ENCODE data around the gene RAD9A. TPM values are rescaled to one million over a fixed set of nuclear protein-coding genes. Genes with fewer than 3 reads are reported as not detected.

The RAD9A gene
- total RNA-seq, 1 donor from 2014 or later = 10.4 TPM

GRCh38 chr11:67370351-67371076 is 21.3 kb upstream of the RAD9A start:
- Histone ChIP-seq H2AFZ (replicated peaks) (no peak overlapping the region), H3K27ac (no peak overlapping the region), H3K36me3 (no peaks in the 10 kb centered on the region), H3K9me3 (ENCODE audit: low read depth) (no peaks in the 10 kb centered on the region), H3K79me2 (ENCODE audit: low read depth) (no peaks in the 10 kb centered on the region), H4K20me1 (ENCODE audit: low read depth) (peaks cover 16% of the 10 kb centered on the region), H3K27me3 (peaks cover 59% of the 10 kb centered on the region), H3F3A (ENCODE audit: low read depth) (peaks cover 32% of the 10 kb centered on the region), H3K9ac (no peak overlapping the region), H3K4me1 (peaks cover 40% of the 10 kb centered on the region), H3K4me3 (no peak overlapping the region), H3K4me2 (peak overlapping the region; percentile 24)
- Mint-ChIP-seq H3K36me3 (no peaks in the 10 kb centered on the region), H3K4me1 (peaks cover 37% of the 10 kb centered on the region), H3K9me3 (no peaks in the 10 kb centered on the region), H3K27me3 (ENCODE audit: insufficient read depth, low read depth) (peaks cover 19% of the 10 kb centered on the region), H3K27ac (no peak overlapping the region), H3K4me3 (no peak overlapping the region)
- TF ChIP-seq CTCF (IDR thresholded peaks at IDR 0.05) = no peak
- TF ChIP-seq EZH2phosphoT487 (IDR thresholded peaks at IDR 0.05) = no peak
- no peak for TF ChIP-seq EZH2 (IDR thresholded peaks at IDR 0.05)
- DNase-seq (ENCODE audit: low spot score) = peak; percentile 53

DNA sequence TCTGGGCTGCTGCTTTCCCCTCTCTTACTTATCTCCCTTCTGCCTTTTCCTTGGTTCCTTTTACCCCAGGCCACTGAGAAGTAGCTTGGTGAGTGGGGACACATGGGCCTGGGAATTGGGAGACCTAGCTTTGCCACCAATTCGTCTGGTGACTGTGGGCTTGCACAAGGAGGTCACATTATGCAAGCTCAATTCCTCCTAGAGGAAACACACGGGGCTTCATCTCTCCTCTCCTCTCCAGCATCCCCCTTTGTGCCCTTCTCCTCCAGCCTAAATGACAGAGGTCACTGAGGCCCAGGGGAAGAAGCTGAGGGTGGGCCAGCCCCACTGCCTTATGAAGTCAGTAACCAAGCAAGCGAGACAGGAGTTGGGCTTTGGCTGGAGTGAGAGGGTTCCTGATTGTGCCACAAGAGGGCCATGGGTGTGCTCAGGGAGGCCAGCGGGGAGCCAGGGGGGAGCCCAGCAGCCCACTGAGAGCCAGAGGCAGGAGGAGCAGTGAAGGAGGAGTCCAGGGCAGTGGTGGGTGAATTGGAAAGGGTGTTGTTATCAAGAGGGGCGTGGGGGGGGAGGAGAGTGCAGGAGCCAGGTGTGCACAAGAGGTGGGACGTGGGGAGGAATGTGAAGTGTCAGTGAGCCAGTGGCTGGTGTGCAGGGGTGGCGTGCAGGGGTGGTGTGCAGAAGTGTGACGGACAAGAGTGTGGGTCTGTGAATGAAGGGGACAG is 20.4 kb upstream of the RAD9A start:
- Histone ChIP-seq H3K27me3 (peaks cover 68% of the 10 kb centered on the region), H3K36me3 (no peaks in the 10 kb centered on the region), H3K27ac (no peak overlapping the region), H4K20me1 (ENCODE audit: low read depth) (peaks cover 16% of the 10 kb centered on the region), H3F3A (ENCODE audit: low read depth) (peaks cover 39% of the 10 kb centered on the region), H3K79me2 (ENCODE audit: low read depth) (no peaks in the 10 kb centered on the region), H3K4me2 (peak overlapping the region; percentile 92), H3K9ac (no peak overlapping the region), H3K4me3 (no peak overlapping the region), H3K4me1 (peaks cover 44% of the 10 kb centered on the region), H3K9me3 (ENCODE audit: low read depth) (no peaks in the 10 kb centered on the region), H2AFZ (replicated peaks) (no peak overlapping the region)
- Mint-ChIP-seq H3K9me3 (no peaks in the 10 kb centered on the region), H3K4me1 (peaks cover 38% of the 10 kb centered on the region), H3K27ac (peak overlapping the region; percentile 81), H3K4me3 (peak overlapping the region; percentile 86), H3K27me3 (ENCODE audit: insufficient read depth, low read depth) (peaks cover 21% of the 10 kb centered on the region), H3K36me3 (no peaks in the 10 kb centered on the region)
- TF ChIP-seq CTCF (IDR thresholded peaks at IDR 0.05) (peak; percentile 51), EZH2 (IDR thresholded peaks at IDR 0.05) (no peak)
- peak; percentile 64 for DNase-seq (ENCODE audit: low spot score)

- Mint-ChIP-seq H3K36me3 (no peaks in the 10 kb centered on the region), H3K27ac (peak overlapping the region; percentile 94), H3K4me3 (peak overlapping the region; percentile 86), H3K9me3 (no peaks in the 10 kb centered on the region), H3K4me1 (peaks cover 44% of the 10 kb centered on the region), H3K27me3 (ENCODE audit: insufficient read depth, low read depth) (peaks cover 24% of the 10 kb centered on the region)
- Histone ChIP-seq H3K4me2 (peak overlapping the region; percentile 92), H3K27ac (no peak overlapping the region), H3F3A (ENCODE audit: low read depth) (peaks cover 45% of the 10 kb centered on the region), H3K79me2 (ENCODE audit: low read depth) (no peaks in the 10 kb centered on the region), H4K20me1 (ENCODE audit: low read depth) (peaks cover 16% of the 10 kb centered on the region), H3K4me3 (peak overlapping the region; percentile 88), H3K9me3 (ENCODE audit: low read depth) (no peaks in the 10 kb centered on the region), H3K36me3 (no peaks in the 10 kb centered on the region), H2AFZ (replicated peaks) (no peak overlapping the region), H3K4me1 (peaks cover 50% of the 10 kb centered on the region), H3K27me3 (peaks cover 73% of the 10 kb centered on the region), H3K9ac (no peak overlapping the region)
- no peak for TF ChIP-seq EZH2 (IDR thresholded peaks at IDR 0.05)
- TF ChIP-seq EZH2phosphoT487 (IDR thresholded peaks at IDR 0.05) = no peak
- TF ChIP-seq CTCF (IDR thresholded peaks at IDR 0.05) = no peak
- peak; percentile 45 for DNase-seq (ENCODE audit: low spot score)
These were observed 19.9 kb upstream of the RAD9A start for GRCh38 chr11:67371911-67372320.
